ENCODE results near the gene FN3K.

Gene FN3K

GRCh38 chr17:82795615-82796014, 60.2 kb downstream of the FN3K start:
- no peak for DNase-seq (ENCODE audit: low read depth in 2 of 2)

DNA sequence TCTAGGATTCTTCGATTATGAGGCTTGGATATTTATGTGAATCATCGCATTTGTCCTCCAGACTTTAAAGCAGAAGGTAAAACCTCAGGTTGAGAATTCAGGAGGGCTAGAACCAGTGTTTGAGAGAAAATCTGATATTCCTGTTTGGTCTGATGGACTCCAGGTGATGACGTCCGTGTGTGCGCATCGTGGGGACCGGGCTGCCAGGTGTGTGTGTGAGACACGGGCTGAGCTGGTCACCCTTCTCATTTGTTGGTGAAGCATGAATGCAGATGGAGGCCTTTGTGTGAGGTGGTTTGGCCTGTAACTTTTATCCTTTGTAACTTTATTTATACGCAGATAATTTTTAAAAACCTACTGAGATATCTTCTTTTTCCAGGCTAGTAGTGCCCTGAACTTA, 61.6 kb downstream of the FN3K start:
- DNase-seq (ENCODE audit: low read depth in 2 of 2), result no peak

- DNase-seq (ENCODE audit: low read depth in 2 of 2), result no peak
These were observed 63.3 kb downstream of the FN3K start for GRCh38 chr17:82798752-82799151.

- DNase-seq (ENCODE audit: low read depth in 2 of 2), result no peak
These were observed 64.2 kb downstream of the FN3K start for GRCh38 chr17:82799591-82799990.

Measured in stimulated activated CD4-positive, alpha-beta T cell treated with anti-CD3 and anti-CD28 coated beads, Interleukin-4, amount 100 ng/mL, for 48 hours (primary cell).